Lung (tissue), 12 donors: ENCODE measurements around the gene KCTD11. TPM values are rescaled to one million over a fixed set of nuclear protein-coding genes. Genes with fewer than 3 reads are reported as not detected.

Source experiments
- ATAC-seq: fragments of 200-7000 bp; cut with Tn5 transposase; one replicate; pipeline ENCODE4 v1.9.1; 2020; ENCODE audit warnings: moderate number of reproducible peaks; ENCODE audit not compliant: insufficient read depth, low FRiP score
- DNase-seq, 3 donors: peaks; one replicate each; pipeline ENCODE4 v3.0.0-alpha.2; 2013 to 2017
- H3K27ac ChIP-seq, 2 donors: one replicate each; pipeline ENCODE4 v1.5.1; 2013; ENCODE audit warnings: mild to moderate bottlenecking in 2 of 2, moderate library complexity in 2 of 2, control low read depth in 1 of 2, inconsistent platforms in 1 of 2, low read depth in 1 of 2, low read length in 1 of 2
- H3K27me3 ChIP-seq, 3 donors: one replicate each; pipeline ENCODE4 v1.5.1; 2013; ENCODE audit warnings: low read length in 2 of 3; ENCODE audit not compliant: control insufficient read depth in 3 of 3, insufficient read depth in 3 of 3
- H3K36me3 ChIP-seq, 4 donors: one replicate each; pipeline ENCODE4 v1.5.1; 2013; ENCODE audit warnings: low read length in 4 of 4, mild to moderate bottlenecking in 1 of 4, moderate library complexity in 1 of 4; ENCODE audit not compliant: control insufficient read depth in 4 of 4, insufficient read depth in 4 of 4
- H3K4me1 ChIP-seq, 5 donors: one replicate each; pipeline ENCODE4 v1.5.1; 2013; ENCODE audit warnings: low read length in 5 of 5, mild to moderate bottlenecking in 2 of 5, moderate library complexity in 1 of 5; ENCODE audit not compliant: control insufficient read depth in 5 of 5, insufficient read depth in 5 of 5
- H3K4me3 ChIP-seq: one replicate; pipeline ENCODE4 v1.5.1; 2013; ENCODE audit warnings: mild to moderate bottlenecking, control low read depth, moderate library complexity
- H3K9ac ChIP-seq, 2 donors: one replicate each; pipeline ENCODE4 v1.5.1; 2013; ENCODE audit warnings: low read length in 2 of 2, control low read depth in 1 of 2; ENCODE audit not compliant: insufficient read depth in 1 of 2
- H3K9me3 ChIP-seq, 4 donors: one replicate each; pipeline ENCODE4 v1.5.1; 2013; ENCODE audit warnings: low read length in 3 of 4, mild to moderate bottlenecking in 1 of 4, moderate library complexity in 1 of 4; ENCODE audit not compliant: control insufficient read depth in 4 of 4, insufficient read depth in 3 of 4
- WGBS, 2 donors: extraction: QIAGEN DNeasy Blood & Tissue Kit; methylation state at CpG; one replicate each; pipeline ENCODE4 v1.1.7; 2013; 5-methylcytosine and 5-hydroxymethylcytosine counted together
- polyA plus RNA-seq, 2 donors: library from polyadenylated mRNA; stranded (reverse); fragments of 200-250 nt; gene quantifications; one replicate each; pipeline ENCODE4 v1.2.1, GENCODE V29; 2013
- total RNA-seq, 2 donors: library from RNA; depleted of rRNA in 1 of 2; stranded (reverse); fragments of >200 nt in 1 of 2; gene quantifications; one replicate each; pipeline ENCODE4 v1.2.1, GENCODE V29; 2014 to 2021
- TF ChIP-seq, protein P1 (sequence below): IDR thresholded peaks from 2 replicates; pipeline ENCODE4 v1.5.1; 2012; ENCODE audit warnings: mild to moderate bottlenecking; ENCODE audit errors: control extremely low read depth, extremely low read depth
- donor health status: control.
- donor health status: control.
- donor health status: Bipolar disorder and iron deficiency.
- donor health status: healthy.
- donor health status: DM: yes; HTN: yes; CAD: no.

Gene KCTD11
- total and polyA plus RNA-seq, 4 donors: 5.9 to 14.9 (median 12.6) TPM

GRCh38 chr17:7354262-7354843 is 2.4 kb downstream of the KCTD11 start:
- Histone ChIP-seq H3K9ac (peak overlapping the region in 1 of 2 donors; percentile 15), H3K9me3 (no peaks in the 10 kb centered on the region), H3K4me1 (peaks cover 0 to 37% (median 10%) of the 10 kb centered on the region in 5 donors), H3K27ac (no peak overlapping the region), H3K36me3 (no peaks in the 10 kb centered on the region), H3K4me3 (no peak overlapping the region), H3K27me3 (no peaks in the 10 kb centered on the region)
- DNase-seq: peak in 2 of 3 donors; percentile 38 to 46
- 84 to 91% methylated on average over 9 of the region's 9 CpGs for WGBS, 2 donors
- TF ChIP-seq, protein P1, sequence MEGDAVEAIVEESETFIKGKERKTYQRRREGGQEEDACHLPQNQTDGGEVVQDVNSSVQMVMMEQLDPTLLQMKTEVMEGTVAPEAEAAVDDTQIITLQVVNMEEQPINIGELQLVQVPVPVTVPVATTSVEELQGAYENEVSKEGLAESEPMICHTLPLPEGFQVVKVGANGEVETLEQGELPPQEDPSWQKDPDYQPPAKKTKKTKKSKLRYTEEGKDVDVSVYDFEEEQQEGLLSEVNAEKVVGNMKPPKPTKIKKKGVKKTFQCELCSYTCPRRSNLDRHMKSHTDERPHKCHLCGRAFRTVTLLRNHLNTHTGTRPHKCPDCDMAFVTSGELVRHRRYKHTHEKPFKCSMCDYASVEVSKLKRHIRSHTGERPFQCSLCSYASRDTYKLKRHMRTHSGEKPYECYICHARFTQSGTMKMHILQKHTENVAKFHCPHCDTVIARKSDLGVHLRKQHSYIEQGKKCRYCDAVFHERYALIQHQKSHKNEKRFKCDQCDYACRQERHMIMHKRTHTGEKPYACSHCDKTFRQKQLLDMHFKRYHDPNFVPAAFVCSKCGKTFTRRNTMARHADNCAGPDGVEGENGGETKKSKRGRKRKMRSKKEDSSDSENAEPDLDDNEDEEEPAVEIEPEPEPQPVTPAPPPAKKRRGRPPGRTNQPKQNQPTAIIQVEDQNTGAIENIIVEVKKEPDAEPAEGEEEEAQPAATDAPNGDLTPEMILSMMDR: no peak
- ATAC-seq: no peak

DNA sequence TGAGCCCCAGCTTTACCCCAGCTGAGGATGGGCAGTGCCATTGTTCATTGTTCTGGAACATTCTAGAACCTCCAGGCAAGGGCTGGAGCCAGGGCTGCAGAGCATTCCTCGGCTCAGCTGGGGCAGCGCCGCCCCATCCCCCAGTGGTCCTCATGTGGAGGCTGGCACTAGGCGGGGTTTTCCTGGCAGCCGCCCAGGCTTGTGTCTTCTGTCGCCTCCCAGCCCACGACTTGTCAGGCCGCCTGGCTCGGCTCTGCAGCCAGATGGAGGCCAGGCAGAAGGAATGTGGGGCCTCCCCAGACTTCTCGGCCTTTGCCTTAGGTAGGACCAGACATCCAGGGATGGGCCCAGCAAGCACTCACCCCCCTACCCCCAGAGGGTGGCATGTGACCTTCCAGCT is 3.1 kb downstream of the KCTD11 start, which contains the start of gene TMEM95:
TMEM95 (plus strand) TSS at position 104 of the 400 bp plus-strand sequence; CDS start at position 153, 49 bp downstream.
- Histone ChIP-seq H3K4me1 (peaks cover 0 to 30% (median 10%) of the 10 kb centered on the region in 5 donors), H3K27me3 (no peaks in the 10 kb centered on the region), H3K9me3 (no peaks in the 10 kb centered on the region), H3K9ac (peak within 1 kb of the TSS in 1 of 2 donors; percentile 15), H3K36me3 (no peaks in the 10 kb centered on the region), H3K27ac (no peak within 1 kb of the TSS), H3K4me3 (no peak within 1 kb of the TSS)
- DNase-seq (peak; percentile 71 to 78 (median 72)), ATAC-seq (no peak)
- TF ChIP-seq, protein P1: no peak
- 53 to 62% methylated on average over 10 of the region's 10 CpGs for WGBS, 2 donors

DNA sequence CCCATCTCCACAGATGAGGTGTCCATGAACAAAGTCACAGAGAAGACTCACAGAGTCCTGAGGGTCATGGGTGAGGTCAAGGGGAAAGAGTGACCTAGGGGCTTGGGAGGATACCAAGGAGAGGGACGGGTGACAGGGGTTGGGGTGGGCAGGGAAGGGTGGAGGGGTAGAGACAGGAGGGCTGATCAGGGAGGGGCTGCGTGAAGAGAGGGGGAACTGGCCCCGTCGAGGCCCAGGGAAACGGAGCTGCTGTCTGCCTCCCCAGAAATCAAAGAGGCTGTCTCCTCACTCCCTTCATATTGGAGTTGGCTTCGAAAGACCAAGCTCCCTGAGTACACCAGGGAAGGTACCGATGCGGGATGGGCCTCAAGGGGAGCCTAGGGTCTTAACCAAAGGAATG is 3.6 kb downstream of the KCTD11 start:
- H3K4me1 ChIP-seq: peaks cover 0 to 27% (median 10%) of the 10 kb centered on the region in 5 donors
- TF ChIP-seq, protein P1: no peak

More for the DNA sequence above, 3.6 kb downstream of the KCTD11 start:
- ATAC-seq (no peak), DNase-seq (no peak)
- H3K4me3 ChIP-seq: no peak overlapping the region
- no peaks in the 10 kb centered on the region for H3K36me3 ChIP-seq
- H3K27ac ChIP-seq: no peak overlapping the region
- no peaks in the 10 kb centered on the region for H3K9me3 ChIP-seq
- no peaks in the 10 kb centered on the region for H3K27me3 ChIP-seq
- 79 to 81% methylated on average over 7 to 8 of the region's 8 CpGs for WGBS, 2 donors
- H3K9ac ChIP-seq: no peak overlapping the region
